ENCODE measurements around the gene CSAD. TPM values are rescaled to one million over a fixed set of nuclear protein-coding genes. Genes with fewer than 3 reads are reported as not detected.

CSAD gene
- total RNA-seq, 1 donor from 2014 or later = 24.3 TPM

GRCh38 chr12:53200458-53201176 lies 19.9 kb upstream of the CSAD start:
- Mint-ChIP-seq H3K27me3 (ENCODE audit: low read depth) (peaks cover 7% of the 10 kb centered on the region), H3K9me3 (ENCODE audit: low read depth) (no peaks in the 10 kb centered on the region), H3K27ac (ENCODE audit: unreplicated experiment) (peak overlapping the region; percentile 2), H3K4me3 (ENCODE audit: unreplicated experiment) (no peak overlapping the region), H3K36me3 (ENCODE audit: low read depth) (no peaks in the 10 kb centered on the region), H3K4me1 (ENCODE audit: low read depth) (peaks cover 10% of the 10 kb centered on the region)
- no peak for TF ChIP-seq CTCF (IDR thresholded peaks at IDR 0.05)
- DNase-seq (ENCODE audit: low spot score) = no peak

GRCh38 chr12:53200107-53200457 lies 19.4 kb upstream of the CSAD start:
- H3K4me3 Mint-ChIP-seq (ENCODE audit: unreplicated experiment) = no peak overlapping the region
- peaks cover 9% of the 10 kb centered on the region for H3K4me1 Mint-ChIP-seq (ENCODE audit: low read depth)
- peaks cover 7% of the 10 kb centered on the region for H3K27me3 Mint-ChIP-seq (ENCODE audit: low read depth)
- no peak for TF ChIP-seq CTCF (IDR thresholded peaks at IDR 0.05)
- H3K27ac Mint-ChIP-seq (ENCODE audit: unreplicated experiment) = no peak overlapping the region
- no peak for DNase-seq (ENCODE audit: low spot score)
- H3K36me3 Mint-ChIP-seq (ENCODE audit: low read depth) = no peaks in the 10 kb centered on the region
- H3K9me3 Mint-ChIP-seq (ENCODE audit: low read depth) = no peaks in the 10 kb centered on the region

DNA sequence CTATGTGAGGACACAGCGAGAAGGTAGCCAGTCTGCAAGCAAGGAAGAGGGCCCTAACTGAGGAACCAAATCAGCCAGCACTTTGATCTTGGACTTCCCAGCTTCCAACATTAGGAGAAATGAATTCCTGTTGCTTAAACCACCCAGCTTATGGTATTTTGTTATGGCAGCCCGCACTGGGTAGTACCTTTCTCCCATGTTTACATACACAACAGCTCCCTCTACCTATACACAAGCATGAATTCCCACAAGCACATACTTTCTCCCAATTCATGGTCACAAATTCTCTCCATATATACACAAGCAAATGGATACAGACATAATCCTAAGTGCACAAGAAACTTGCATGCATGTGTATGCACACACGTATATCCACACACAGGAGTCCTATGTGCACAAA lies 19.0 kb upstream of the CSAD start:
- Mint-ChIP-seq H3K27me3 (ENCODE audit: low read depth) (peaks cover 7% of the 10 kb centered on the region), H3K9me3 (ENCODE audit: low read depth) (no peaks in the 10 kb centered on the region), H3K36me3 (ENCODE audit: low read depth) (no peaks in the 10 kb centered on the region), H3K4me3 (ENCODE audit: unreplicated experiment) (no peak overlapping the region), H3K4me1 (ENCODE audit: low read depth) (peaks cover 9% of the 10 kb centered on the region), H3K27ac (ENCODE audit: unreplicated experiment) (no peak overlapping the region)
- DNase-seq (ENCODE audit: low spot score) = no peak
- TF ChIP-seq CTCF (IDR thresholded peaks at IDR 0.05) = no peak

GRCh38 chr12:53198486-53199110 lies 17.9 kb upstream of the CSAD start:
- H3K27me3 Mint-ChIP-seq (ENCODE audit: low read depth) = peaks cover 7% of the 10 kb centered on the region
- H3K4me3 Mint-ChIP-seq (ENCODE audit: unreplicated experiment) = no peak overlapping the region
- H3K9me3 Mint-ChIP-seq (ENCODE audit: low read depth) = no peaks in the 10 kb centered on the region
- DNase-seq (ENCODE audit: low spot score) = no peak
- peaks cover 9% of the 10 kb centered on the region for H3K4me1 Mint-ChIP-seq (ENCODE audit: low read depth)
- H3K36me3 Mint-ChIP-seq (ENCODE audit: low read depth) = no peaks in the 10 kb centered on the region
- TF ChIP-seq CTCF (IDR thresholded peaks at IDR 0.05) = no peak
- H3K27ac Mint-ChIP-seq (ENCODE audit: unreplicated experiment) = no peak overlapping the region

DNA sequence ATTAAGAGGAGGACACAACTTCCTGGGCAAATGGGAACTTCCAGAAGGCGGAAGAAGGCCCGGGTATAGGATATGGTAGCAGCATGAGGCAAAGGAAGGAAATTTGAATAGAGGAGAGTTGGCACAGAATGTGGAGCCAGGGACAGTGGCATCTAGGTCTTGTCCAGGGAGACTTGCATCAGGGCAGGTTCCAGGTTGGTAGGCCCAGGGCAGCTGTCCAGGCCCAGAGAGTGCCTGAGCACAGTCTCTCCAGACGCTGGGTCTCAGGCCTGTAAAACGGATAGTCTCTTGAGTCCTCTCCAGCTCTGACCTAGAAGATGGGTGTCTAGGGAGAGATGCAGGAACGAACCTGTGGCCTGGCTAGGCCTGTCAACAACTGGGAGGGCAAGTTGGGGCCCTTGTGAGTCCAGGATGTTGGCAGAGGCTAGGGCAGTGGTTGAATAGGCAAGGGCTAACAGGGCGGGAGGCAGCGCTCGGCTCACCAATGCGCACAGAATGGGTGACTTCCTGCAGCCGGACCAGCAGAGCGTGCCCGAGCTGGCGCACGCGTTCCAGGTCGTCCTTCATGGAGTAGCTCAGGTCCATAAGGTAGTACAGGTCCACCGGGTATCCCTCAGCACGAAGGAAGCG lies 16.4 kb upstream of the CSAD start:
- no peak for TF ChIP-seq CTCF (IDR thresholded peaks at IDR 0.05)
- no peak for DNase-seq (ENCODE audit: low spot score)
- H3K27ac Mint-ChIP-seq (ENCODE audit: unreplicated experiment) = no peak overlapping the region
- no peak overlapping the region for H3K4me3 Mint-ChIP-seq (ENCODE audit: unreplicated experiment)
- H3K36me3 Mint-ChIP-seq (ENCODE audit: low read depth) = no peaks in the 10 kb centered on the region
- peaks cover 9% of the 10 kb centered on the region for H3K4me1 Mint-ChIP-seq (ENCODE audit: low read depth)
- H3K9me3 Mint-ChIP-seq (ENCODE audit: low read depth) = no peaks in the 10 kb centered on the region
- peaks cover 13% of the 10 kb centered on the region for H3K27me3 Mint-ChIP-seq (ENCODE audit: low read depth)

Data from chondrocyte (in vitro differentiated cells).